ENCODE measurements around the gene GALNT18.

DNA sequence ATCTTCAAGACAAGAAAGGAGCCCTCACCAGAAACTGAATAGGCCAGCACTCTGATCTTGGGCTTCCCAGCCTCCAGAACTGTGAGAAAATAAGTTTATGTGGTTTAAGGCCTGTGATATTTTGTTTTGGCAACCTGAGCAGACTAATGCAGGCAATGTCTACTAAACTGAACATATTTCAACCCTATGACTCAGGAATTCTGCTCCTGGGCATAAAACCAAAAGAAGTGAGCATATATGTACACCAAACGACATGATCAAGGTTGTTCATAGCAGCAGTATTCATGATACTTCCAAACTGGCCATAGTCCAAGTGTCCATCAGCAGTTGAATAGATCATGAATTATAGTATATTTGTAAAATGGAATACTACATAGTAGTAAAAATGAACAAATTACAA is 297.7 kb downstream of the GALNT18 start:
- TF ChIP-seq, protein P1, sequence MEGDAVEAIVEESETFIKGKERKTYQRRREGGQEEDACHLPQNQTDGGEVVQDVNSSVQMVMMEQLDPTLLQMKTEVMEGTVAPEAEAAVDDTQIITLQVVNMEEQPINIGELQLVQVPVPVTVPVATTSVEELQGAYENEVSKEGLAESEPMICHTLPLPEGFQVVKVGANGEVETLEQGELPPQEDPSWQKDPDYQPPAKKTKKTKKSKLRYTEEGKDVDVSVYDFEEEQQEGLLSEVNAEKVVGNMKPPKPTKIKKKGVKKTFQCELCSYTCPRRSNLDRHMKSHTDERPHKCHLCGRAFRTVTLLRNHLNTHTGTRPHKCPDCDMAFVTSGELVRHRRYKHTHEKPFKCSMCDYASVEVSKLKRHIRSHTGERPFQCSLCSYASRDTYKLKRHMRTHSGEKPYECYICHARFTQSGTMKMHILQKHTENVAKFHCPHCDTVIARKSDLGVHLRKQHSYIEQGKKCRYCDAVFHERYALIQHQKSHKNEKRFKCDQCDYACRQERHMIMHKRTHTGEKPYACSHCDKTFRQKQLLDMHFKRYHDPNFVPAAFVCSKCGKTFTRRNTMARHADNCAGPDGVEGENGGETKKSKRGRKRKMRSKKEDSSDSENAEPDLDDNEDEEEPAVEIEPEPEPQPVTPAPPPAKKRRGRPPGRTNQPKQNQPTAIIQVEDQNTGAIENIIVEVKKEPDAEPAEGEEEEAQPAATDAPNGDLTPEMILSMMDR (optimal IDR thresholded peaks at IDR 0.05 in 1 of 3, IDR thresholded peaks at IDR 0.05 in 1 of 3, conservative IDR thresholded peaks at IDR 0.05 in 1 of 3; ENCODE audit: extremely low read depth in 1 of 3, insufficient read depth in 2 of 3, low read length in 3 of 3) = no peak
- TF ChIP-seq EZH2 (IDR thresholded peaks at IDR 0.05; ENCODE audit: low read length) = no peak

All from keratinocyte (primary cell).